GM12892 (cell line): ENCODE measurements around the gene MEX3D.

ENCODE experiments used
- DNase-seq: peaks from one replicate; pipeline ENCODE4 v3.0.0; 2011; ENCODE audit not compliant: insufficient read length
- FAIRE-seq: peaks from 2 replicates; lab custom pipeline; 2011; peaks lifted over from hg19 to GRCh38; lab: Jason Lieb, UNC
- POLR2A ChIP-seq: IDR thresholded peaks from 2 replicates; pipeline ENCODE4 v1.6.1; 2011; ENCODE audit warnings: low read depth, low read length, control low read depth
- POLR2AphosphoS5 ChIP-seq: IDR thresholded peaks from 2 replicates; pipeline ENCODE4 v1.6.1; 2011; ENCODE audit warnings: low read depth, low read length, control low read depth
- TAF1 ChIP-seq: IDR thresholded peaks from 2 replicates; pipeline ENCODE4 v1.6.1; 2011; ENCODE audit warnings: low read depth, mild to moderate bottlenecking, control low read depth, low read length, borderline replicate concordance

MEX3D gene

GRCh38 chr19:1567116-1567847, 843 bp downstream of the MEX3D start:
- FAIRE-seq (no peak), DNase-seq (no peak)
- TF ChIP-seq POLR2AphosphoS5 (no peak), POLR2A (no peak), TAF1 (no peak)

DNA sequence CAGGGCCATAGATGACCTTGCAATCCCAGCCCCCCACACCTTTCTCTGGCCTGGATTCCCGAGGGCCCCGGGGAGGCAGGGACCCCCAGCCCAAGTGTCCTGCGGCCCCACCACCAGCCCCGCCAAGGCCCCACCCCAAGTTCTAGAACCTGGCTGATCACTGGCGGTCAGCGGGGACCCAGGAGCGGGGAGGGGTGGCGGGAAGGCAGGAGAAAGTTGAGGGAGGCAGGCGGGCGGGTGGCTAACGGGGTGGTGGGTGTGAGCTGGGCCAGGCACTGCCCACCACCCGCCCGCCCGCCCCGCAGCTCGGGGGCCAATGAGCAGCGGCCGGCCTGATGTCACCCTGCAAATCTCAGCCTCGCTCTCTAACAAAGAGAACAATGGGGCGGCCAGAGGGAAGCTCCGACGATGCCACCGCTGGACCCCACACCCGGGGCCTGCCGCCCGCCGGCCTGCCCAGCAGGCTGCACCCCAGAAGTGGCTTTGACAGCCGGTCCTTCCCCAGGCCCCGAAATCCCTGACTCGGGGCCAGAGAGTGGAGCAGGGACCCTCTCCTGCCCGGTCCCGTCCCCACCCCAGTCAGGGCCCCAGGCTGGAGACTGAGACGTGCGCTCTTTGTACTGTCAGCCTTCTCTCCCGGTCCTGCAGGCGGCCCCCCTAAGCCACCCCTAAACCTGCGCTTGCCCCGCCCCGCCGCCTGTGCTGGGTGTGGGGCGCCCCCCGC, 1.6 kb downstream of the MEX3D start:
- TF ChIP-seq POLR2A (no peak), TAF1 (no peak), POLR2AphosphoS5 (no peak)
- no peak for FAIRE-seq
- no peak for DNase-seq

GRCh38 chr19:1563251-1563650, 4.9 kb downstream of the MEX3D start:
- TF ChIP-seq POLR2AphosphoS5, result no peak
- no peak for TF ChIP-seq POLR2A
- TF ChIP-seq TAF1, result no peak
- no peak for DNase-seq
- no peak for FAIRE-seq

- DNase-seq (no peak), FAIRE-seq (no peak)
- TF ChIP-seq POLR2A, result no peak
- TF ChIP-seq POLR2AphosphoS5, result no peak
- TF ChIP-seq TAF1, result no peak
These were observed 6.8 kb downstream of the MEX3D start for GRCh38 chr19:1561236-1561842.

- no peak for TF ChIP-seq TAF1
- TF ChIP-seq POLR2A, result no peak
- TF ChIP-seq POLR2AphosphoS5, result no peak
- DNase-seq (no peak), FAIRE-seq (no peak)
These were observed 7.7 kb downstream of the MEX3D start for GRCh38 chr19:1560286-1560882.

GRCh38 chr19:1558552-1558951, 9.6 kb downstream of the MEX3D start:
- no peak for TF ChIP-seq POLR2A
- no peak for TF ChIP-seq POLR2AphosphoS5
- TF ChIP-seq TAF1, result no peak
- no peak for FAIRE-seq
- DNase-seq, result no peak

- DNase-seq (no peak), FAIRE-seq (no peak)
- TF ChIP-seq TAF1 (no peak), POLR2A (no peak), POLR2AphosphoS5 (no peak)
These were observed 11.6 kb downstream of the MEX3D start for GRCh38 chr19:1556390-1557070.

- DNase-seq (no peak), FAIRE-seq (no peak)
- no peak for TF ChIP-seq POLR2AphosphoS5
- no peak for TF ChIP-seq TAF1
- TF ChIP-seq POLR2A, result no peak
These were observed 12.4 kb downstream of the MEX3D start for GRCh38 chr19:1555487-1556389.

DNA sequence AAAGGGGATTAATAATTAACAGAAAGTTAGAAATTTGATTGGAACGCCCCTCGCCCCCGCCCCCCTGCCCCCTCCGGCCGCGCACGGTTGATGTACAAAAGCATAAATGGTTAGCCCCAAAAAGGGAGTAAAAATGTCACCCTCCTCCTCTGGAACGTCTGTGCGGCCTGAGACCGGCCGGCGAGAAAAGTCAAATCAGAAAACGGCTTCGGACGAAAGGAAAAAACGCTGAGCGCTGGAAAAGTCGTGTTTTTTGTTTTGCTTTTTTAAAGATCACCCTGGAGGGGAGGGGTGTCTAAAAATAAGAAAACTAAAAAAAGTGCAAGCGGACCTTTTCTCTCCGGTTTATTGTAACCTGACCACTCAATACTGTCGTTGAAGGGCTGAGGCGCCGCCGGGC, 13.2 kb downstream of the MEX3D start:
- DNase-seq (no peak), FAIRE-seq (no peak)
- TF ChIP-seq POLR2AphosphoS5, result no peak
- TF ChIP-seq TAF1, result no peak
- TF ChIP-seq POLR2A, result no peak

DNA sequence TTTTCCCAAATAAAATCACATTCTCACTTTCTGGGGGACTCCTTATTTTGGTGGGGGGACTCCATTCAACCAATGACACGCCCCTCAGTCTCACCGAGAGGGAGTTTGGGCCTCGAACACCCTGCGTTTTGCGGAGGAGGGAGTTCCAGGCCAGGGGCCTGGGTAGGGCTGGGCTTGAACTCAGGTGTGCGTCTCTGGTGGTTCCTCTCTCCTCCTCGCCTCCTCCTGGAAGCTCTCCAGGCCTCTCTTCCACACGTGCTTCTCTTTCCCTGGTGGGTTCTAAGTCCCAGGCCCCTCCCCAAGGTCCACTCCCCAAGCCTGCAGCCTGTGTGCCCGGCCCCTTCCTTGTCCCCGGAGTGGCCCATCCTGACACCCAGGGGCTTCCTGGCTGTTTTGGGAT, 14.7 kb downstream of the MEX3D start:
- TF ChIP-seq POLR2A (no peak), TAF1 (no peak), POLR2AphosphoS5 (no peak)
- no peak for DNase-seq
- FAIRE-seq, result no peak
